PC-3 (cell line): ENCODE data around the gene CACHD1. TPM values are rescaled to one million over a fixed set of nuclear protein-coding genes. Genes with fewer than 3 reads are reported as not detected.

ENCODE experiments used
- ATAC-seq: fragments of 200-7000 bp; cut with Tn5 transposase; 2 replicates; pipeline ENCODE4 v1.9.1; 2020; ENCODE audit warnings: mild to moderate bottlenecking, moderate library complexity
- BruUV-seq: library from RNA; stranded (reverse); fragments of 400-500 nt; replicated peaks from 2 replicates; lab custom pipeline; 2021; lab: Mats Ljungman, UMichigan
- CTCF ChIA-PET: fragments of 300-600 bp; sonication (Branson Sonifier 250); formaldehyde crosslinking; loops from one replicate; lab custom pipeline; 2022; ENCODE audit warnings: antibody characterized with exemption; lab: Charles Lee
- POLR2A ChIA-PET: fragments of 300-600 bp; sonication (Branson Sonifier 250); formaldehyde crosslinking; loops from one replicate; lab custom pipeline; 2022; ENCODE audit warnings: antibody characterized with exemption; ENCODE audit not compliant: unreplicated experiment; lab: Charles Lee
- DNase-seq: peaks from one replicate; pipeline ENCODE4 v3.0.0-alpha.2; 2015
- H2AFZ ChIP-seq: fragments of 300-600 bp; sonication (generic); 2 replicates; pipeline ENCODE4 v1.6.0; 2016; ENCODE audit warnings: antibody characterized with exemption, low read length
- H3F3A ChIP-seq: fragments of 300-600 bp; sonication (generic); one replicate; pipeline ENCODE4 v1.6.0; 2017; ENCODE audit warnings: antibody characterized with exemption, low read length, control low read depth, mild to moderate bottlenecking; ENCODE audit not compliant: unreplicated experiment
- H3K27ac ChIP-seq: fragments of 300-600 bp; sonication (generic); 2 replicates; pipeline ENCODE4 v1.5.1; 2016; ENCODE audit warnings: mild to moderate bottlenecking, low read length
- H3K27me3 ChIP-seq: fragments of 300-600 bp; sonication (generic); 2 replicates; pipeline ENCODE4 v1.6.1; 2016; ENCODE audit warnings: low read length, mixed read lengths
- H3K36me3 ChIP-seq: fragments of 300-600 bp; sonication (generic); 2 replicates; pipeline ENCODE4 v1.6.1; 2016; ENCODE audit warnings: low read depth, mixed run types, low read length, mixed read lengths
- H3K4me1 ChIP-seq: fragments of 300-600 bp; sonication (generic); 2 replicates; pipeline ENCODE4 v1.5.1; 2016; ENCODE audit warnings: low read length; ENCODE audit not compliant: insufficient read depth
- H3K4me2 ChIP-seq: fragments of 300-600 bp; sonication (generic); 2 replicates; pipeline ENCODE4 v1.6.0; 2016; ENCODE audit warnings: low read length
- H3K4me3 ChIP-seq: fragments of 300-600 bp; sonication (generic); 2 replicates; pipeline ENCODE4 v1.5.1; 2016; ENCODE audit warnings: mild to moderate bottlenecking, low read length, mixed read lengths
- H3K79me2 ChIP-seq: fragments of 300-600 bp; sonication (generic); 2 replicates; pipeline ENCODE4 v1.6.1; 2017; ENCODE audit warnings: low read length, mixed read lengths
- H3K9ac ChIP-seq: fragments of 300-600 bp; sonication (generic); 2 replicates; pipeline ENCODE4 v1.6.0; 2016; ENCODE audit warnings: mild to moderate bottlenecking, low read length
- H3K9me2 ChIP-seq: fragments of 300-600 bp; sonication (generic); replicated peaks from 2 replicates; pipeline ENCODE4 v1.6.1; 2016; ENCODE audit warnings: mixed run types, low read length, mixed read lengths
- H3K9me3 ChIP-seq: fragments of 300-600 bp; sonication (generic); 2 replicates; pipeline ENCODE4 v1.6.1; 2016; ENCODE audit warnings: low read length, mixed read lengths
- H4K20me1 ChIP-seq: fragments of 300-600 bp; sonication (generic); 2 replicates; pipeline ENCODE4 v1.6.1; 2016; ENCODE audit warnings: low read length, mixed read lengths
- CTCF ChIP-seq: fragments of 300-600 bp; sonication (generic); conservative IDR thresholded peaks from 2 replicates; pipeline ENCODE4 v1.5.1; 2017; ENCODE audit warnings: antibody characterized with exemption, low read depth, mild to moderate bottlenecking, low read length
- EZH2 ChIP-seq: fragments of 300-600 bp; sonication (generic); IDR thresholded peaks from one replicate; pipeline ENCODE4 v1.6.1; 2017; ENCODE audit warnings: antibody characterized with exemption, mild to moderate bottlenecking, low read length; ENCODE audit not compliant: unreplicated experiment
- EZH2phosphoT487 ChIP-seq: fragments of 300-600 bp; sonication (generic); IDR thresholded peaks from 2 replicates; pipeline ENCODE4 v1.6.1; 2018; ENCODE audit warnings: mild to moderate bottlenecking, antibody characterized with exemption, low read length, borderline replicate concordance
- intact Hi-C: fragments of 100-400 bp; cut with micrococcal nuclease; formaldehyde crosslinking; loops from 2 replicates; pipeline ENCODE4 v1.9.0; 2023
- total RNA-seq: library from RNA; depleted of rRNA; stranded (reverse); fragments of >200 nt; gene quantifications from 2 replicates; pipeline ENCODE4 v1.2.3, GENCODE V29; 2014

The CACHD1 gene
- total RNA-seq, 1 experiment from 2014 or later: 6.6 TPM

- ChIA-PET POLR2A (no interaction called here), CTCF (no interaction called here)
- no peak overlapping the region for H3K4me3 ChIP-seq
- DNase-seq (peak; percentile 73), ATAC-seq (peak; percentile 73)
- H3K79me2 ChIP-seq: no peaks in the 10 kb centered on the region
- H3K27ac ChIP-seq: no peak overlapping the region
- H3K36me3 ChIP-seq: no peaks in the 10 kb centered on the region
- no peaks in the 10 kb centered on the region for H4K20me1 ChIP-seq
- no peak overlapping the region for H3K9ac ChIP-seq
- no peaks in the 10 kb centered on the region for H3K9me3 ChIP-seq
- peak overlapping the region; percentile 35 for H3K4me2 ChIP-seq
- no peaks in the 10 kb centered on the region for H3K27me3 ChIP-seq
- BruUV-seq: no TSS peak
- peaks cover 18% of the 10 kb centered on the region for H3K4me1 ChIP-seq
- H3K9me2 ChIP-seq: no peaks in the 10 kb centered on the region
- intact Hi-C loops: no loop called here
- no peaks in the 10 kb centered on the region for H3F3A ChIP-seq
- no peak overlapping the region for H2AFZ ChIP-seq
- TF ChIP-seq CTCF (no peak), EZH2 (no peak), EZH2phosphoT487 (no peak; the same call in 1 of the 2 replicates)
These were observed 46.4 kb downstream of the CACHD1 start for GRCh38 chr1:64516301-64516700.

- H3K9ac ChIP-seq: no peak overlapping the region
- no peak for TF ChIP-seq EZH2
- no peak for TF ChIP-seq EZH2phosphoT487
- no peak for TF ChIP-seq CTCF
- ATAC-seq (no peak), DNase-seq (peak; percentile 57)
- H3K36me3 ChIP-seq: no peaks in the 10 kb centered on the region
- H3F3A ChIP-seq: no peaks in the 10 kb centered on the region
- intact Hi-C loops: no loop called here
- H3K9me3 ChIP-seq: no peaks in the 10 kb centered on the region
- ChIA-PET CTCF (no interaction called here), POLR2A (no interaction called here)
- no peaks in the 10 kb centered on the region for H3K9me2 ChIP-seq
- no peaks in the 10 kb centered on the region for H3K79me2 ChIP-seq
- BruUV-seq: no TSS peak
- H3K4me3 ChIP-seq: no peak overlapping the region
- no peak overlapping the region; the same call in 1 of the 2 replicates for H3K4me2 ChIP-seq
- peaks cover 19% of the 10 kb centered on the region for H3K4me1 ChIP-seq
- no peaks in the 10 kb centered on the region for H3K27me3 ChIP-seq
- no peak overlapping the region for H2AFZ ChIP-seq
- H4K20me1 ChIP-seq: no peaks in the 10 kb centered on the region
- H3K27ac ChIP-seq: no peak overlapping the region
These were observed 47.1 kb downstream of the CACHD1 start for GRCh38 chr1:64516803-64517568.

- no peak overlapping the region for H3K9ac ChIP-seq
- no peak overlapping the region for H3K4me3 ChIP-seq
- DNase-seq (no peak), ATAC-seq (no peak)
- H3K36me3 ChIP-seq: no peaks in the 10 kb centered on the region
- BruUV-seq: no TSS peak
- no peak overlapping the region for H2AFZ ChIP-seq
- intact Hi-C loops: no loop called here
- ChIA-PET CTCF (no interaction called here), POLR2A (no interaction called here)
- H3F3A ChIP-seq: no peaks in the 10 kb centered on the region
- TF ChIP-seq EZH2 (no peak), EZH2phosphoT487 (no peak), CTCF (no peak)
- H3K9me3 ChIP-seq: no peaks in the 10 kb centered on the region
- H3K9me2 ChIP-seq: no peaks in the 10 kb centered on the region
- no peak overlapping the region for H3K4me2 ChIP-seq
- no peaks in the 10 kb centered on the region for H3K79me2 ChIP-seq
- H3K27ac ChIP-seq: no peak overlapping the region
- peaks cover 19% of the 10 kb centered on the region for H3K4me1 ChIP-seq
- no peaks in the 10 kb centered on the region for H4K20me1 ChIP-seq
- H3K27me3 ChIP-seq: no peaks in the 10 kb centered on the region
These were observed 47.7 kb downstream of the CACHD1 start for GRCh38 chr1:64517640-64518039.
